Astrocyte (in vitro differentiated cells and primary cell): ENCODE results near the gene IPCEF1. TPM values are rescaled to one million over a fixed set of nuclear protein-coding genes. Genes with fewer than 3 reads are reported as not detected.

Experiments
- DNase-seq: peaks from one replicate; pipeline ENCODE4 v3.0.0-alpha.2; 2010; ENCODE audit warnings: low read depth
- FAIRE-seq: peaks from 2 replicates; lab custom pipeline; 2011; peaks lifted over from hg19 to GRCh38; lab: Jason Lieb, UNC
- H2AFZ ChIP-seq: 2 replicates; pipeline ENCODE4 v1.6.0; 2012; ENCODE audit warnings: low read depth, low read length, inconsistent platforms
- H3K27ac ChIP-seq: 2 replicates; pipeline ENCODE4 v1.5.1; 2011; ENCODE audit warnings: low read depth, low read length, inconsistent platforms
- H3K27me3 ChIP-seq: 2 replicates; pipeline ENCODE4 v1.6.0; 2011; ENCODE audit warnings: low read length, inconsistent platforms; ENCODE audit not compliant: insufficient read depth
- H3K36me3 ChIP-seq: 2 replicates; pipeline ENCODE4 v1.5.1; 2011; ENCODE audit warnings: low read length, inconsistent platforms; ENCODE audit not compliant: insufficient read depth
- H3K4me1 ChIP-seq: 2 replicates; pipeline ENCODE4 v1.5.1; 2011; ENCODE audit warnings: low read length, inconsistent platforms; ENCODE audit not compliant: insufficient read depth
- H3K4me2 ChIP-seq: 2 replicates; pipeline ENCODE4 v1.6.0; 2012; ENCODE audit warnings: low read length, inconsistent platforms
- H3K4me3 ChIP-seq: 2 replicates; pipeline ENCODE4 v1.5.1; 2011; ENCODE audit warnings: low read depth, mild to moderate bottlenecking, low read length, inconsistent platforms; ENCODE audit not compliant: insufficient read depth
- H3K79me2 ChIP-seq: 2 replicates; pipeline ENCODE4 v1.6.0; 2012; ENCODE audit warnings: mild to moderate bottlenecking, low read length, inconsistent platforms; ENCODE audit not compliant: insufficient read depth
- H3K9ac ChIP-seq: 2 replicates; pipeline ENCODE4 v1.6.0; 2012; ENCODE audit warnings: mild to moderate bottlenecking, low read length, inconsistent platforms
- H3K9me3 ChIP-seq: 2 replicates; pipeline ENCODE4 v1.5.1; 2012; ENCODE audit warnings: low read depth, mild to moderate bottlenecking, low read length, inconsistent platforms; ENCODE audit not compliant: insufficient read depth
- H4K20me1 ChIP-seq: 2 replicates; pipeline ENCODE4 v1.6.0; 2012; ENCODE audit warnings: low read length, inconsistent platforms; ENCODE audit not compliant: insufficient read depth
- H3K27ac Mint-ChIP-seq: one replicate; pipeline ENCODE4 v1.8.0; 2021; ENCODE audit warnings: mild to moderate bottlenecking, mixed read lengths; ENCODE audit not compliant: unreplicated experiment
- H3K27me3 Mint-ChIP-seq: one replicate; pipeline ENCODE4 v1.8.0; 2021; ENCODE audit warnings: low read depth, mixed read lengths; ENCODE audit not compliant: unreplicated experiment
- H3K36me3 Mint-ChIP-seq: one replicate; pipeline ENCODE4 v1.8.0; 2021; ENCODE audit warnings: low read depth, mixed read lengths; ENCODE audit not compliant: unreplicated experiment
- H3K4me1 Mint-ChIP-seq: one replicate; pipeline ENCODE4 v1.8.0; 2021; ENCODE audit warnings: low read depth, mixed read lengths; ENCODE audit not compliant: unreplicated experiment
- H3K4me3 Mint-ChIP-seq: one replicate; pipeline ENCODE4 v1.8.0; 2021; ENCODE audit warnings: mild to moderate bottlenecking, moderate library complexity, mixed read lengths; ENCODE audit not compliant: unreplicated experiment
- H3K9me3 Mint-ChIP-seq: one replicate; pipeline ENCODE4 v1.8.0; 2021; ENCODE audit warnings: mild to moderate bottlenecking, mixed read lengths; ENCODE audit not compliant: unreplicated experiment
- CTCF ChIP-seq: IDR thresholded peaks from 2 replicates; pipeline ENCODE4 v1.5.1; 2011; ENCODE audit warnings: low read depth, mild to moderate bottlenecking, inconsistent platforms, low read length, moderate library complexity; ENCODE audit not compliant: insufficient read depth
- EZH2 ChIP-seq: IDR thresholded peaks from 2 replicates; pipeline ENCODE4 v1.6.1; 2012; ENCODE audit warnings: mild to moderate bottlenecking, low read length, inconsistent platforms; ENCODE audit not compliant: insufficient read depth
- total RNA-seq: library from RNA; stranded (reverse); gene quantifications from 2 replicates; pipeline ENCODE4 v1.2.1, GENCODE V29; 2021

IPCEF1 gene
- total RNA-seq, 1 donor from 2014 or later, result 0.16 TPM

GRCh38 chr6:154143753-154144152 is 212.8 kb downstream of the IPCEF1 start:
- TF ChIP-seq EZH2, result no peak
- TF ChIP-seq CTCF, result no peak
- DNase-seq (no peak), FAIRE-seq (no peak)
- no peaks in the 10 kb centered on the region for H3K27me3 ChIP-seq
- no peak overlapping the region for H2AFZ ChIP-seq
- Mint-ChIP-seq H3K9me3 (peaks cover 9% of the 10 kb centered on the region), H3K36me3 (no peaks in the 10 kb centered on the region), H3K27ac (no peak overlapping the region), H3K4me3 (no peak overlapping the region), H3K27me3 (peaks cover 19% of the 10 kb centered on the region), H3K4me1 (peaks cover 3% of the 10 kb centered on the region)
- H3K36me3 ChIP-seq, result no peaks in the 10 kb centered on the region
- no peaks in the 10 kb centered on the region for H3K79me2 ChIP-seq
- H3K27ac ChIP-seq, result no peak overlapping the region
- H3K9me3 ChIP-seq, result no peaks in the 10 kb centered on the region
- no peak overlapping the region for H3K4me3 ChIP-seq
- no peak overlapping the region for H3K9ac ChIP-seq
- H4K20me1 ChIP-seq, result no peaks in the 10 kb centered on the region
- no peak overlapping the region for H3K4me2 ChIP-seq
- no peaks in the 10 kb centered on the region for H3K4me1 ChIP-seq

- Histone ChIP-seq H3K9me3 (no peaks in the 10 kb centered on the region), H3K27me3 (no peaks in the 10 kb centered on the region), H3K4me2 (no peak overlapping the region), H3K9ac (no peak overlapping the region), H3K4me3 (no peak overlapping the region), H3K79me2 (no peaks in the 10 kb centered on the region), H2AFZ (no peak overlapping the region), H3K4me1 (no peaks in the 10 kb centered on the region), H3K36me3 (no peaks in the 10 kb centered on the region), H4K20me1 (no peaks in the 10 kb centered on the region), H3K27ac (no peak overlapping the region)
- H3K27ac Mint-ChIP-seq, result no peak overlapping the region
- no peaks in the 10 kb centered on the region for H3K36me3 Mint-ChIP-seq
- no peak overlapping the region for H3K4me3 Mint-ChIP-seq
- no peak for DNase-seq
- H3K9me3 Mint-ChIP-seq, result no peaks in the 10 kb centered on the region
- TF ChIP-seq CTCF (no peak), EZH2 (no peak)
- H3K4me1 Mint-ChIP-seq, result peaks cover 3% of the 10 kb centered on the region
- peaks cover 6% of the 10 kb centered on the region for H3K27me3 Mint-ChIP-seq
- FAIRE-seq, result peak; percentile 20
Observed at GRCh38 chr6:154140743-154141142, 215.9 kb downstream of the IPCEF1 start.

GRCh38 chr6:154139892-154140291 is 216.7 kb downstream of the IPCEF1 start:
- no peak overlapping the region for H3K4me3 ChIP-seq
- no peaks in the 10 kb centered on the region for H3K79me2 ChIP-seq
- H4K20me1 ChIP-seq, result no peaks in the 10 kb centered on the region
- H3K27me3 ChIP-seq, result no peaks in the 10 kb centered on the region
- TF ChIP-seq CTCF, result no peak
- no peak for TF ChIP-seq EZH2
- H3K9me3 Mint-ChIP-seq, result no peaks in the 10 kb centered on the region
- H3K9ac ChIP-seq, result no peak overlapping the region
- no peak overlapping the region for H3K27ac Mint-ChIP-seq
- peaks cover 6% of the 10 kb centered on the region for H3K27me3 Mint-ChIP-seq
- peaks cover 3% of the 10 kb centered on the region for H3K4me1 Mint-ChIP-seq
- H3K4me2 ChIP-seq, result no peak overlapping the region
- FAIRE-seq (no peak), DNase-seq (peak; percentile 22)
- H3K36me3 Mint-ChIP-seq, result no peaks in the 10 kb centered on the region
- H3K27ac ChIP-seq, result no peak overlapping the region
- H3K4me3 Mint-ChIP-seq, result no peak overlapping the region
- H3K4me1 ChIP-seq, result no peaks in the 10 kb centered on the region
- H3K9me3 ChIP-seq, result no peaks in the 10 kb centered on the region
- H2AFZ ChIP-seq, result no peak overlapping the region
- no peaks in the 10 kb centered on the region for H3K36me3 ChIP-seq
